Amniotic stem cell (primary cell): ENCODE measurements around the gene SRGAP1.
"Not testable (repeated sequence)": the region's sequence is repeated elsewhere in the genome, so short reads cannot be mapped to it uniquely, and the experiment has no call there.

ENCODE experiments used
- DNase-seq: peaks from one replicate; lab custom pipeline; 2025; lab: John Stamatoyannopoulos, UW

Gene SRGAP1

GRCh38 chr12:64007853-64008252 is 163.4 kb downstream of the SRGAP1 start:
- DNase-seq: no peak

- no peak for DNase-seq
These were observed 164.1 kb downstream of the SRGAP1 start for GRCh38 chr12:64008596-64008995.

GRCh38 chr12:64009321-64010068 is 165.0 kb downstream of the SRGAP1 start:
- no peak for DNase-seq

- DNase-seq: peak; percentile 51
These were observed 165.7 kb downstream of the SRGAP1 start for GRCh38 chr12:64010069-64010686.

GRCh38 chr12:64016521-64016920 is 172.0 kb downstream of the SRGAP1 start:
- no peak for DNase-seq

DNA sequence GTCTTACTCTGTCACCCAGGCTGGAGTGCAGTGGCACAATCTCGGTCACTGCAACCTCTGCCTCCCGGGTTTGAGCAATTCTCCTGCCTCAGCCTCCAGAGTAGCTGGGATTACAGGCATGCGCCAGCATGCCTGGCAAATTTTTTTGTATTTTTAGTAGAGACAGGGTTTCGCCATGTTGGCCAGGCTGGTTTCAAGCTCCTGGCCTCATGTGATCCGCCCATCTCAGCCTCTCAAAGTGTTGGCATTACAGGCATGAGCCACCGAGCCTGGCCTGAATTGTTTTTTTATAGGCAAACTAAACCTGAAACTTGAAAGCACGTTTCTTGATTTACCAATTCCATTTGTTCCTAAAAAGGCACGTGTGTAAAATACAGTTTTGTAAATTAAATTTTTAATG is 173.6 kb downstream of the SRGAP1 start:
- DNase-seq: not testable (repeated sequence)

- DNase-seq: no peak
These were observed 174.0 kb downstream of the SRGAP1 start for GRCh38 chr12:64018524-64018923.

- no peak for DNase-seq
These were observed 174.6 kb downstream of the SRGAP1 start for GRCh38 chr12:64019101-64019500.

DNA sequence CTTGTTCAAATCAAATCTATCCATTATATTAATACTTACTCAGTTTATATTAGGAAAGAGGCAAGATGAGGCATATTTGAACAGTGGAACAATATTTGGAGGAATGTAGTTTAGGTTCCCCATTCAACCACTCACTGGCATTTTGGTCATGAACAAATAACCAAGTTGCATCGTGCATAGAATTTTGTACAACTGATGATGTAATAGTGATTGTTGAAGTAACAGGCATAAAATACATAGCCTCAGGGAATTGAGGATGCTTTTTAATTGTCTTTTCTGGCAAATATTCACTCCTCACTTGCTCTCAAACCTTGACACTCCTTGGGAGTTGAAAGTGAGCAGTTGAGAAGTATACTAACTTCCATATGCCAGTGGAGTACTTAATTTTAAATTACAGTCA is 175.2 kb downstream of the SRGAP1 start:
- DNase-seq: no peak

GRCh38 chr12:64025174-64025958 is 180.9 kb downstream of the SRGAP1 start:
- DNase-seq: peak; percentile 59

- DNase-seq: no peak
These were observed 182.8 kb downstream of the SRGAP1 start for GRCh38 chr12:64027311-64027710.

- DNase-seq: no peak
These were observed 184.0 kb downstream of the SRGAP1 start for GRCh38 chr12:64028541-64028940.

GRCh38 chr12:64029013-64029857 is 184.7 kb downstream of the SRGAP1 start:
- DNase-seq: no peak

DNA sequence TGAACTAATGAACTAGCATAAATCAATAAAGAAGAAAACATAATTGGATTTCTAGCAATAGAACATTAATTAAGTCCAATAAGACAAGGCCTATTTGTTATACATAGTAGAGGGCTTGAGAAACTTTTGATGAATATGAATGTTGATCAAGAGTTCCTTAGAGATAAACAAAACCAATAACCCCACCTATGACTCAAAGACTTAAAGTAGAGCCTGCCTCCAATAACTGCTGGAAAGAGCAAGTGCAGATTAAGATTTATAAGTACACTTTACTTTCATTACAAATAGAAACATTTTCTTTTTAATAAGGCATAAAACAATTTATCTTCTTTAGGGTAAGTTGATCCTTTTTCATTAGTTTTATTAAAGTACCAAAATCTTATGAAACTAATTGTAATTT is 185.7 kb downstream of the SRGAP1 start:
- no peak for DNase-seq

GRCh38 chr12:64034056-64034455 is 189.6 kb downstream of the SRGAP1 start:
- not testable (repeated sequence) for DNase-seq

DNA sequence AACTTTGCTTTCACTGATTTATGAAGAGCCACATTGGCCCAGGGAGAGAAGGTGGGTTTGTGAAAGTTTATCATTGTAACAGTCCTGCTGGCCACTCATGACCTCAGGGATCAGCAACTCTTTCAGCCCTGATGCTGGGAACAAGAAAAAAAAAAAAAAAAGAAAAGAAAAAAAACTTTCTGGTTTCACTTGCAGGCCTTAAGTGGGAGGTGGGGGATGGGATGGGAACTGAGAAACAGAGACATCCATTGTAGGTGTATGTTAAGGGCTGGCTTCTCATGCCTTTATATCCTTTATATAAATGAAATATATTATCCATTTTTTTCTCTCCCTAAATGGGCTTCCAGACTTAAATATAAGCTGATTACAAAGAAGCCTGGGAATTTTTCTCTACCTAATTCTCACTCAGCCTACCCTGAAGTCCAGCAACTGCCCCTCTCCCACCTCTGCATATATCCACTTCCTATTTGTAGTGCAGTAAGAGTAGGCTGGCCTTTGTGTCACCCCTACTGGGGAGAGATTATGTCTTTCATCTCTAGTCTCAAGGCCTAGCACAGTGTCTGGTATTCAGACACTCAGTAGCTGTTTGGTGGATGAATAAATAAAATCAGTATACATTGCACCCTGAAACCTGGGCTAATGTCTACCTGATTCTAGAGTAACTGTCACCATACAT is 190.5 kb downstream of the SRGAP1 start:
- no peak for DNase-seq

- DNase-seq: no peak
These were observed 191.9 kb downstream of the SRGAP1 start for GRCh38 chr12:64036414-64036813.

DNA sequence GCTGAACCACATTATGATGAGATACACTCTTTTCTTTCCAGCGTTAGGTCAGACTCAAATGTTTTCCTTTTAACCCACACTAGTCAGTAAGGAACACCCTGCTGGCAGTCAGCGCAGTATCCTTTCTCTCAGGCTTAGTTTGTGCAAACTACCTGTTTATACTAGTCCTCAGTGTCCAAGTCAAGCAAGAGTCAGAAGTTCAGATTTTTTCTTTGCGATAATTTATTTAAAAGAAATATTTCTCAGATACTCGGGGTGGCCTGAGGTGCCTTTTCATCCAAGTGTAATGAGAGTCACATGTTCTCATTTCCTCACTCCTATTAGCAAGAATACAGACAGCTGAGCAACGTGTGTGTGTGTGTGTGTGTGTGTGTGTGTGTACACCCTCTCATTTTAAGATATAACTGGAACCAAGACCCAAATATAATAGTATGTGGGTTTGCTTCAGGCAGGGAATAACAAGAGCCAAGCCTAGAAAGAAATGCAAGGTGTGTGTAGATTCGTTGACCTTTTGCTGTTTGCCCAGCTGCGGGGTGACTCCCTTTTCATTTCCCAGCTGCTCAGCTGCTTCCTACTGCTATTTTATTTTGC is 194.9 kb downstream of the SRGAP1 start:
- DNase-seq: no peak

DNA sequence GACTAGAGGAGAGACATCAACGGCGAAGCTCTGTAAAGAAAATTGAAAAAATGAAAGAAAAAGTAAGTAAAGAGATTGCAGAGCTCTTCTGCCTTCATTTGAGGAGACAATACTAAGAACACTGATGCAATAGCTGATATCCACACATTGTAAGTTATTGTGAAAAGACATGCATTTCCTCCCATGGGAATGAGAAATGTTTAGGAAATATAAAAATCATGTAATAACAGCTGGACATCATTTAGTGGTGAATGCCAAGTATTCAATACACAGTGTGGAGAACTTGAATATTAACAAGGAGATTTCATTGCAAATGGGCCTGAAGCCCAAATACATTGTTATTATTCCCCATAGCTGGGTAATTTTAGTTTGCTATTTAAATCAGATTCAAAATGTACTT is 198.4 kb downstream of the SRGAP1 start:
- no peak for DNase-seq

DNA sequence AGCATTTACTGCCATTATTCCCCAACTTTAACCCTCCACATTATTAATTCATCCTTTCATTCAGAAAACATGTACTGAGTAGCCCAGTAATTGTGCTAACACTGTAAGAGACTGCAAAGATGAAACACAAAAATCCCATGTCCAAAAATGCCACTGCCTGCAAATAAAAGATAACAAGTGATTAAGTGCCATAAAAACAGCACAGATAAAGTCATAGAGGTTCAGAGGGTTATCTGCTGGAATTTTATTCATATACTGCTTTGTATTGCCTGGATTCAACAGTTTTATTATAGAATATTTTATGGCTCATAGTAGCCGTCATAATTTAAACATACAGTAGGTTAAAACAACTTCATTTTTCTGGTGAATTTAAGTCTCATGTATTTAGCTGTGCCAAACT is 199.7 kb downstream of the SRGAP1 start:
- DNase-seq: no peak

GRCh38 chr12:64051057-64051456 is 206.6 kb downstream of the SRGAP1 start:
- DNase-seq: no peak
